ENCODE measurements around the gene VPS13A. TPM values are rescaled to one million over a fixed set of nuclear protein-coding genes. Genes with fewer than 3 reads are reported as not detected.

Gene VPS13A
- total RNA-seq, 2 donors from 2014 or later, result 42.5 to 54.4 TPM

DNA sequence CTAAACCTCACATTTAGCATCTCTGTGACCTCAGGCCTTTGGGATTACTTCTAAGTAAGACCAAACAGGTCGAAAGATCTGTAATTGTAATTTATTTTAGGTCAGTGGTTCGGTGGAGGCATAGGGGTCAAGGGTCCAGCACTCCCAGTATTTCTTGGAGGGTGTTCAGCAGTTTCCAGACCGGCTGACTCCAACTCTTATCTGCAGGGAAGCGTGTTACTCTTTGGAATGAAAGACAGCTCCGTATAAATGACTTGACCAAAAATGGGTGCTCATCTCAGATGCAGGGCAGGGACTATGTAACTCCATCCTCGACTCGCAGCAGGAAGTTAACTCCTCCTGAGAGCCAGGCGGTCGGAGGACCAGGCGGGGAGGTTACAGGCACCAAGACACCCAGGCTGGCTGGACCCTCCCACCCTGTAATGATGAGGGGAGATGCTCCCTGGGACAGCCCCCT, 620 bp upstream of the VPS13A start:
- DNase-seq (no peak), ATAC-seq (no peak)
- H3K9me3 ChIP-seq, result no peaks in the 10 kb centered on the region
- TF ChIP-seq POLR2A (IDR thresholded peaks at IDR 0.05) (no peak), CTCF (IDR thresholded peaks at IDR 0.05) (no peak)
- peak overlapping the region; percentile 38 to 69 for H3K4me3 ChIP-seq
- 0 to 1% methylated on average over 7 to 10 of the region's 10 CpGs for WGBS, 2 donors
- H3K27me3 ChIP-seq, result no peaks in the 10 kb centered on the region
- intact Hi-C loops (cut with DNase I), result no loop called here
- no peaks in the 10 kb centered on the region for H3K36me3 ChIP-seq (replicated peaks in 1 of 2; ENCODE audit: insufficient read depth in 1 of 2, low read depth in 2 of 2)
- H3K4me1 ChIP-seq, result peaks cover 16% of the 10 kb centered on the region
- H3K27ac ChIP-seq, result peak overlapping the region; percentile 56 to 89 (median 83)

GRCh38 chr9:77177894-77178794, 810 bp downstream of the VPS13A start:
- Histone ChIP-seq H3K36me3 (replicated peaks in 1 of 2; ENCODE audit: insufficient read depth in 1 of 2, low read depth in 2 of 2) (no peaks in the 10 kb centered on the region), H3K4me3 (peak overlapping the region; percentile 38 to 69), H3K27me3 (no peaks in the 10 kb centered on the region), H3K27ac (peak overlapping the region; percentile 56 to 89 (median 83)), H3K4me1 (peaks cover 17% of the 10 kb centered on the region), H3K9me3 (no peaks in the 10 kb centered on the region)
- TF ChIP-seq POLR2A (IDR thresholded peaks at IDR 0.05) (no peak), CTCF (IDR thresholded peaks at IDR 0.05) (no peak)
- intact Hi-C loops (cut with DNase I), result no loop called here
- WGBS, 2 donors, result 1% methylated on average over 16 to 57 of the region's 57 CpGs
- peak; percentile 15 for ATAC-seq
- DNase-seq, result peak; percentile 39 to 57 (median 41)

GRCh38 chr9:77180056-77180455, 2.7 kb downstream of the VPS13A start:
- H3K4me3 ChIP-seq, result no peak overlapping the region
- TF ChIP-seq CTCF (IDR thresholded peaks at IDR 0.05) (no peak), POLR2A (IDR thresholded peaks at IDR 0.05) (no peak)
- no peaks in the 10 kb centered on the region for H3K9me3 ChIP-seq
- ATAC-seq (no peak), DNase-seq (no peak)
- no peaks in the 10 kb centered on the region for H3K27me3 ChIP-seq
- H3K4me1 ChIP-seq, result peaks cover 27% of the 10 kb centered on the region
- H3K36me3 ChIP-seq (replicated peaks in 1 of 2; ENCODE audit: insufficient read depth in 1 of 2, low read depth in 2 of 2), result no peaks in the 10 kb centered on the region
- intact Hi-C loops (cut with DNase I), result no loop called here
- H3K27ac ChIP-seq, result no peak overlapping the region

- no peaks in the 10 kb centered on the region for H3K36me3 ChIP-seq (replicated peaks in 1 of 2; ENCODE audit: insufficient read depth in 1 of 2, low read depth in 2 of 2)
- intact Hi-C loops (cut with DNase I), result no loop called here
- DNase-seq, result no peak
Observed at GRCh38 chr9:77183581-77183980, 6.2 kb downstream of the VPS13A start.

More at GRCh38 chr9:77183581-77183980, 6.2 kb downstream of the VPS13A start:
- TF ChIP-seq POLR2A (IDR thresholded peaks at IDR 0.05) (no peak), CTCF (IDR thresholded peaks at IDR 0.05) (no peak)
- H3K27ac ChIP-seq, result no peak overlapping the region
- no peaks in the 10 kb centered on the region for H3K9me3 ChIP-seq
- no peak for ATAC-seq
- H3K4me3 ChIP-seq, result no peak overlapping the region
- H3K27me3 ChIP-seq, result no peaks in the 10 kb centered on the region
- H3K4me1 ChIP-seq, result peaks cover 18% of the 10 kb centered on the region
